ENCODE measurements around the gene FGF14. TPM values are rescaled to one million over a fixed set of nuclear protein-coding genes. Genes with fewer than 3 reads are reported as not detected.
"Not testable (repeated sequence)": the region's sequence is repeated elsewhere in the genome, so short reads cannot be mapped to it uniquely, and the experiment has no call there.

Gene FGF14
- total and polyA plus RNA-seq, 2 donors (not counting 3 experiments of a cell fraction or from before 2014, with no cell fraction given) = not detected

DNA sequence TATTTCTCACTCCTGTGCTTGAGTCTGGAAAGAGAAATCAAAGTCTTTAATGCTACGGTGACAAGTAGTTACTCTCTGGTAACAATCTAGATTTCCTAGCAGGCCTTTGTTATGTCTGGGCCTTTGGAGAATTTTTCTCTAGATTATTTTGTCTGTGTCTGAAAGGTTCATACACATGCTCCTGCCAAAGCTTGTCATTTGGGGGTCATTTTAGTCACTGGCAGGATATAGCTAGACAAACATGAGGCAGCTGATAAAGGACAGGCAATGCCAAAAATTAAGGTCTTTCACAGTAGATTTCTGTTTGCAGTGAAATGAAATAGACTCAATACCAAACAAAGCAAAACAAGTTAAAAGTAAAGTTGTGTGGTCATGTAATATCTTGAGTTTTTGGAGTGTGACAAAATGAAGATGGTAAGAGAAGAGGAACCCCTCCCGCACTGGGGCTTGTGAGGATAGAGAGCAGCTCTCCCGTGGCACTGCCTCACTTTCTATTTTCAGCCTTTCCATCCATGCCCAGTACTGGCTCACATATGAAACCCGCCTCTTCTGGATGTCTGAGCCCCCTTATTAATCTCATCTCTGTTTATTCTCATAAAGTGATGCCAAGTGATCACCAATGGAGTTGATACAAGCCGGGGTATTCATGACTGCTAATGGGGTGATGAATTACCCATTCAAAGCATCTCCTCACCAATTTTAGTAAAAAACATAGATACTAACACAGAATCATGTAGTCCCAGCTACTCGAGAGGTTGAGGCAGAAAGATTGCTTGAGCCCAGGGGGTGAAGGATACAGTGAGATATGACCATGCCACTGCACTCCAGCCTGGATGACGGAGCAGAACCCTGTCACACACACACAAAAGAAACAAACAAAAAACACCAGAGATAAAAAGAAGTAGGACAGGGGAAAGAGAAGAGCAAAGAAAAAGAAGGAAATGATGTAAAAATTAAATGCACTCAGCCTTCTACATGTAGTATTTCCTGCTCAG lies 389.3 kb downstream of the FGF14 start:
- H3K9me3 ChIP-seq (replicated peaks; ENCODE audit: control insufficient read depth, insufficient read depth, low read length) = no peaks in the 10 kb centered on the region
- H3K9me1 ChIP-seq (replicated peaks; ENCODE audit: control insufficient read depth, extremely low read depth, insufficient read depth, low read length) = no peaks in the 10 kb centered on the region
- H2AFZ ChIP-seq (ENCODE audit: low read depth, low read length) = no peak overlapping the region
- no peaks in the 10 kb centered on the region for H3K27me3 ChIP-seq (ENCODE audit: control insufficient read depth in 2 of 2, insufficient read depth in 2 of 2, low read length in 2 of 2)
- dilution Hi-C loops (cut with MboI; ENCODE audit: extremely low pct_ligation_motif_present, low sequenced_read_pairs) (no loop called here), intact Hi-C loops (cut with micrococcal nuclease) (no loop called here)
- FAIRE-seq (no peak), DNase-seq (ENCODE audit: low read depth, low spot score) (no peak)
- ChIA-PET POLR2A (no interaction called here), CTCF (no interaction called here)
- H3K4me2 ChIP-seq (ENCODE audit: insufficient read depth, low read length) = no peak overlapping the region
- no peak overlapping the region for H3K27ac ChIP-seq (ENCODE audit: insufficient read depth, low read depth, low read length)
- no peaks in the 10 kb centered on the region for H3K4me1 ChIP-seq (ENCODE audit: control insufficient read depth, extremely low read depth, insufficient read depth, low read length)
- no TSS peak for BruUV-seq (replicated peaks)
- no peak for TF ChIP-seq JUN (IDR thresholded peaks at IDR 0.05; ENCODE audit: borderline replicate concordance, insufficient read depth, insufficient read length, low read depth)
- no peak for TF ChIP-seq MYC (IDR thresholded peaks at IDR 0.05; ENCODE audit: low read depth, low read length)
- TF ChIP-seq FOS (IDR thresholded peaks at IDR 0.05; ENCODE audit: borderline replicate concordance, insufficient read depth, low read length) = no peak
- no peak for TF ChIP-seq CTCF (IDR thresholded peaks at IDR 0.05; ENCODE audit: extremely low read depth in 1 of 2, insufficient read depth in 1 of 2, low read depth in 1 of 2, low read length in 2 of 2)
- TF ChIP-seq MAX (IDR thresholded peaks at IDR 0.05; ENCODE audit: insufficient read depth, insufficient read length) = no peak
- no peak for TF ChIP-seq EZH2 (IDR thresholded peaks at IDR 0.05; ENCODE audit: borderline replicate concordance, low read depth, low read length, severe bottlenecking)
- no peak for TF ChIP-seq POLR2AphosphoS5 (IDR thresholded peaks at IDR 0.05; ENCODE audit: insufficient read depth, low read depth, low read length)
- no peak for TF ChIP-seq GATA2 (IDR thresholded peaks at IDR 0.05; ENCODE audit: insufficient read depth, insufficient read length, low read depth, low read length)
- TF ChIP-seq POLR2A (IDR thresholded peaks at IDR 0.05; ENCODE audit: low read depth, low read length) = no peak
- H4K20me1 ChIP-seq (replicated peaks; ENCODE audit: control insufficient read depth, extremely low read depth, insufficient read depth, low read length) = no peaks in the 10 kb centered on the region
- H3K79me2 ChIP-seq (ENCODE audit: control insufficient read depth, insufficient read depth, low read length) = no peaks in the 10 kb centered on the region
- no peak overlapping the region for H3K9ac ChIP-seq (replicated peaks; ENCODE audit: extremely low read depth, insufficient read depth, low read length)
- H3K36me3 ChIP-seq (ENCODE audit: control insufficient read depth in 2 of 2, extremely low read depth in 1 of 2, insufficient read depth in 2 of 2, low read length in 2 of 2) = no peaks in the 10 kb centered on the region
- no peak overlapping the region for H3K4me3 ChIP-seq (replicated peaks in 1 of 3; ENCODE audit: insufficient read depth in 1 of 3, low read depth in 1 of 3, low read length in 3 of 3)

GRCh38 chr13:102011455-102011854 lies 390.4 kb downstream of the FGF14 start:
- DNase-seq (ENCODE audit: low read depth, low spot score); FAIRE-seq; H3K36me3 ChIP-seq (ENCODE audit: control insufficient read depth in 2 of 2, extremely low read depth in 1 of 2, insufficient read depth in 2 of 2, low read length in 2 of 2); H3K27ac ChIP-seq (ENCODE audit: insufficient read depth, low read depth, low read length); H3K27me3 ChIP-seq (ENCODE audit: control insufficient read depth in 2 of 2, insufficient read depth in 2 of 2, low read length in 2 of 2); H2AFZ ChIP-seq (ENCODE audit: low read depth, low read length); H3K4me2 ChIP-seq (ENCODE audit: insufficient read depth, low read length); H3K9me1 ChIP-seq (replicated peaks; ENCODE audit: control insufficient read depth, extremely low read depth, insufficient read depth, low read length); H3K4me3 ChIP-seq (replicated peaks in 1 of 3; ENCODE audit: insufficient read depth in 1 of 3, low read depth in 1 of 3, low read length in 3 of 3); dilution Hi-C loops (cut with MboI; ENCODE audit: extremely low pct_ligation_motif_present, low sequenced_read_pairs); BruUV-seq (replicated peaks); H3K9me3 ChIP-seq (replicated peaks; ENCODE audit: control insufficient read depth, insufficient read depth, low read length); H3K9ac ChIP-seq (replicated peaks; ENCODE audit: extremely low read depth, insufficient read depth, low read length); intact Hi-C loops (cut with micrococcal nuclease); H4K20me1 ChIP-seq (replicated peaks; ENCODE audit: control insufficient read depth, extremely low read depth, insufficient read depth, low read length); H3K79me2 ChIP-seq (ENCODE audit: control insufficient read depth, insufficient read depth, low read length); POLR2A ChIA-PET; H3K4me1 ChIP-seq (ENCODE audit: control insufficient read depth, extremely low read depth, insufficient read depth, low read length): not testable (repeated sequence)
- CTCF ChIA-PET = interaction anchor here (1.3 kb wide), 1 partner anchor 544 kb away, joined by 3 read pairs; no protein-coding TSS in a partner anchor
